Neural progenitor cell (in vitro differentiated cells): ENCODE results near the gene PIK3R6.

Experiments used
- EZH2 ChIP-seq: fragments of 200-600 bp; sonication (generic); IDR thresholded peaks from 2 replicates; pipeline ENCODE4 v1.6.1; 2017; ENCODE audit warnings: antibody characterized with exemption, mild to moderate bottlenecking, moderate library complexity
- TF ChIP-seq, protein P1 (sequence below): fragments of 200-600 bp; sonication (generic); IDR thresholded peaks from 2 replicates; pipeline ENCODE4 v1.5.1; 2017; ENCODE audit warnings: antibody characterized with exemption, mild to moderate bottlenecking

DNA sequence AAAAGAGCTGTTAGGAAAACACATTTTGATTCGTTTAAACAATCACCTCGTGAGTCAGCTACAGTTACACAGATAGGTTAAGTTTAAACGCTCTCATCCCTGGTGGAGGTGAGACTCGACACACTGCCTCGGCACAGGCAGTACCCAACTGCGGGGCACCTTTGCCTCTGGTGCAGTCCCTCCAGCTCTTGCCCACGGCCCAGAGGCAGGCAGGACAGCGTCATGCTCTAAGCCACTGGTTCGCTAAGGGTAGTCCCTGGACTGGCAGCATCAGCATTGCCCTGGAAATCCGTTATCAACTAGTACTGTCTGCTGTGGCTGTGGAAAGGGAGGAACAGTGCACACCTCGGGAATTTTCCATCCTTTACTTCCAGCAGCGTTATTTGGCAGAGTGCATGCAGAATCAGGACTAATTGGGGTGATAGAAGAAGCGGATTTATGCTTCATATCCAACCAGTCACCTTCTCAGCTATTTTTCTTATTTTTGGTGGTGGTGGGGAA lies 3.7 kb upstream of the PIK3R6 start:
- TF ChIP-seq, protein P1, sequence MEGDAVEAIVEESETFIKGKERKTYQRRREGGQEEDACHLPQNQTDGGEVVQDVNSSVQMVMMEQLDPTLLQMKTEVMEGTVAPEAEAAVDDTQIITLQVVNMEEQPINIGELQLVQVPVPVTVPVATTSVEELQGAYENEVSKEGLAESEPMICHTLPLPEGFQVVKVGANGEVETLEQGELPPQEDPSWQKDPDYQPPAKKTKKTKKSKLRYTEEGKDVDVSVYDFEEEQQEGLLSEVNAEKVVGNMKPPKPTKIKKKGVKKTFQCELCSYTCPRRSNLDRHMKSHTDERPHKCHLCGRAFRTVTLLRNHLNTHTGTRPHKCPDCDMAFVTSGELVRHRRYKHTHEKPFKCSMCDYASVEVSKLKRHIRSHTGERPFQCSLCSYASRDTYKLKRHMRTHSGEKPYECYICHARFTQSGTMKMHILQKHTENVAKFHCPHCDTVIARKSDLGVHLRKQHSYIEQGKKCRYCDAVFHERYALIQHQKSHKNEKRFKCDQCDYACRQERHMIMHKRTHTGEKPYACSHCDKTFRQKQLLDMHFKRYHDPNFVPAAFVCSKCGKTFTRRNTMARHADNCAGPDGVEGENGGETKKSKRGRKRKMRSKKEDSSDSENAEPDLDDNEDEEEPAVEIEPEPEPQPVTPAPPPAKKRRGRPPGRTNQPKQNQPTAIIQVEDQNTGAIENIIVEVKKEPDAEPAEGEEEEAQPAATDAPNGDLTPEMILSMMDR = no peak
- no peak for TF ChIP-seq EZH2
